HG02623 (cell line): ENCODE results near the gene CIAPIN1.

ENCODE experiments used
- ATAC-seq: cut with Tn5 transposase; IDR thresholded peaks from one replicate; pipeline ENCODE4 v1.9.1; 2021; ENCODE audit warnings: moderate library complexity; ENCODE audit not compliant: unreplicated experiment

Gene CIAPIN1

GRCh38 chr16:57384248-57385070 is 62.7 kb downstream of the CIAPIN1 start:
- no peak for ATAC-seq

GRCh38 chr16:57383276-57384247 is 63.6 kb downstream of the CIAPIN1 start:
- ATAC-seq = no peak

GRCh38 chr16:57382535-57383275 is 64.5 kb downstream of the CIAPIN1 start:
- no peak for ATAC-seq

GRCh38 chr16:57381791-57382534 is 65.2 kb downstream of the CIAPIN1 start:
- ATAC-seq = no peak

GRCh38 chr16:57380671-57381462 is 66.3 kb downstream of the CIAPIN1 start:
- no peak for ATAC-seq

GRCh38 chr16:57379579-57379978 is 67.6 kb downstream of the CIAPIN1 start:
- no peak for ATAC-seq
